ENCODE data around the gene VPS9D1. TPM values are rescaled to one million over a fixed set of nuclear protein-coding genes. Genes with fewer than 3 reads are reported as not detected.

Gene VPS9D1
- total RNA-seq, 1 donor from 2014 or later, result 4.6 TPM

DNA sequence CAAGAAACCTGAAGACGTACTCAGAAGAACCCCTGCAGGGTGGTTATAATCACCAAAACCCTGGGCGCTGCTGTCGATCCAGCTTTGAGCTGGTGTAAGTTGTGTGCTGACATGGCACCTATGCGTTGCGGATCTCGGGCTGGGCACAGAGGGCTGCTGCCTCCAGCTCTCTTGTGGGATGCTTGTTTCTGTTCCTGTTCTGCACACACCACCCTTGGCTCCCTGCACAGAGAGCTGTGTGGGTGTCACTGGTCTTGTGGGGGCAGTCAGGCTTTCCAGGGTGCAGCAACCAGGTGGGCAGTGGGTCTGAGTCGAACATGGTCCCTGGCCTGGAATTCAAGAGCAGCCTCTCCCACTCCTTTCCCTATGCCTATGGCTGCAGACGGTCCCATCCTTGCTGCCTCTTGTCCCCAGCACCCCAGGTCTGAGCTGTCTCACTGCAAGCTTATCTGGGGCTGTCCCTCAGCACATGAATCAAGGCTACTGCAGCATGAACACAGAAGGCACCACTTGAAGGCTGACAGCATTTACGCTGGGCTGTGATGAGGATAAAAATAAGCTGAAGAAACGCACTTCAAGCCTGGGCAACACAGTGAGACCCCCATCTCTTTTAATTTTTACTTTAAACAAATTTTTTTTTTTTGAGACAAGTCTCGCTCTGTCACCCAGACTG is 20.8 kb upstream of the VPS9D1 start:
- intact Hi-C loops (cut with micrococcal nuclease), result no loop called here
- no peak overlapping the region for H3K4me3 Mint-ChIP-seq (ENCODE audit: low read depth)

GRCh38 chr16:89739383-89739782 is 18.7 kb upstream of the VPS9D1 start:
- Mint-ChIP-seq H3K9me3 (no peaks in the 10 kb centered on the region), H3K4me3 (ENCODE audit: low read depth) (no peak overlapping the region), H3K27me3 (ENCODE audit: low read depth) (no peaks in the 10 kb centered on the region), H3K4me1 (ENCODE audit: low read depth) (peaks cover 15% of the 10 kb centered on the region), H3K27ac (no peak overlapping the region), H3K36me3 (ENCODE audit: low read depth) (peaks cover 84% of the 10 kb centered on the region)
- intact Hi-C loops (cut with micrococcal nuclease), result no loop called here
- DNase-seq (ENCODE audit: low spot score), result no peak

More for the DNA sequence above, 20.8 kb upstream of the VPS9D1 start:
- H3K27ac Mint-ChIP-seq, result no peak overlapping the region
- H3K27me3 Mint-ChIP-seq (ENCODE audit: low read depth), result no peaks in the 10 kb centered on the region
- peaks cover 78% of the 10 kb centered on the region for H3K36me3 Mint-ChIP-seq (ENCODE audit: low read depth)
- no peaks in the 10 kb centered on the region for H3K9me3 Mint-ChIP-seq
- H3K4me1 Mint-ChIP-seq (ENCODE audit: low read depth), result peaks cover 13% of the 10 kb centered on the region
- no peak for DNase-seq (ENCODE audit: low spot score)

DNA sequence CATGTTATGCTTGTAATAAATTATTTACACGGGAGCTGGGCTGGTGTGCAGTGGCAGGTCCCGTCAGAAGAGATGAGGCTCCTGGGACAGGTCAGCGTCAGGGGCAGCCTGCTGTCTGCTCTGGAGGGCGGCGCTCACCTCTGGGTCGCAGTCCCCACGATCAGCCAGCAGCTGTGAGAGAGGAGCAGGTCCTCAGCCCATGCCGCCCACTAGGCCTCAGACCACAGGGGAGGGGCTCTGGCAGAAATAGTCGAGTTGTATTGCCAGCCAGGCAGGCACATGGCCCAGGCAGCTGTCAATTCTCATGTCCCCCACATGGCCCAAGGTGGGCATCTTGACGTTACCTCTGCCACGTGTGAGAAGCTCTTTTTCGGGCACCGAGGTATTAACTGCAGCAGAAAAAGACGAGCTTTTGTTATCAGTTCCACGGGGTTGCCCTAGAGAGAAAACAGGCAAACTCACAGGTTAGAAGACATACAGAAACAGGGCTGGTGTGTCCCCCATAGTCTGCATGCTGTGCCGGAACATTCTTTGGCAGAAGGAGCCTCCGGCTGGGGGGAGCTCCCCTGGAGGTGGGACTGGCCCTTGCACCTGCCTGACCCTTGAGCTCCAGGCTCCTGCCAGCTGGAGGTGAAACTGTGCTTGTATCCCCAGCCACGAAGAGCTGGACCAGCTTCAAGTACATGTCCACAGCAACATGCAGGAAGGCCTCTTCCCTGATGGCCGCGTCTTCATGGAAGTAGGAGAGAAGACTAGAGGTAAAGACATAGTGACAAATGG is 18.0 kb upstream of the VPS9D1 start:
- Mint-ChIP-seq H3K9me3 (no peaks in the 10 kb centered on the region), H3K4me1 (ENCODE audit: low read depth) (peaks cover 15% of the 10 kb centered on the region), H3K36me3 (ENCODE audit: low read depth) (peaks cover 82% of the 10 kb centered on the region), H3K4me3 (ENCODE audit: low read depth) (no peak overlapping the region), H3K27ac (no peak overlapping the region), H3K27me3 (ENCODE audit: low read depth) (no peaks in the 10 kb centered on the region)
- intact Hi-C loops (cut with micrococcal nuclease), result no loop called here
- no peak for DNase-seq (ENCODE audit: low spot score)

GRCh38 chr16:89738072-89738377 is 17.3 kb upstream of the VPS9D1 start:
- peak overlapping the region; percentile 19 for H3K27ac Mint-ChIP-seq
- intact Hi-C loops (cut with micrococcal nuclease), result no loop called here
- peaks cover 84% of the 10 kb centered on the region for H3K36me3 Mint-ChIP-seq (ENCODE audit: low read depth)
- no peak for DNase-seq (ENCODE audit: low spot score)
- no peak overlapping the region for H3K4me3 Mint-ChIP-seq (ENCODE audit: low read depth)
- no peaks in the 10 kb centered on the region for H3K9me3 Mint-ChIP-seq
- no peaks in the 10 kb centered on the region for H3K27me3 Mint-ChIP-seq (ENCODE audit: low read depth)
- H3K4me1 Mint-ChIP-seq (ENCODE audit: low read depth), result peaks cover 15% of the 10 kb centered on the region

DNA sequence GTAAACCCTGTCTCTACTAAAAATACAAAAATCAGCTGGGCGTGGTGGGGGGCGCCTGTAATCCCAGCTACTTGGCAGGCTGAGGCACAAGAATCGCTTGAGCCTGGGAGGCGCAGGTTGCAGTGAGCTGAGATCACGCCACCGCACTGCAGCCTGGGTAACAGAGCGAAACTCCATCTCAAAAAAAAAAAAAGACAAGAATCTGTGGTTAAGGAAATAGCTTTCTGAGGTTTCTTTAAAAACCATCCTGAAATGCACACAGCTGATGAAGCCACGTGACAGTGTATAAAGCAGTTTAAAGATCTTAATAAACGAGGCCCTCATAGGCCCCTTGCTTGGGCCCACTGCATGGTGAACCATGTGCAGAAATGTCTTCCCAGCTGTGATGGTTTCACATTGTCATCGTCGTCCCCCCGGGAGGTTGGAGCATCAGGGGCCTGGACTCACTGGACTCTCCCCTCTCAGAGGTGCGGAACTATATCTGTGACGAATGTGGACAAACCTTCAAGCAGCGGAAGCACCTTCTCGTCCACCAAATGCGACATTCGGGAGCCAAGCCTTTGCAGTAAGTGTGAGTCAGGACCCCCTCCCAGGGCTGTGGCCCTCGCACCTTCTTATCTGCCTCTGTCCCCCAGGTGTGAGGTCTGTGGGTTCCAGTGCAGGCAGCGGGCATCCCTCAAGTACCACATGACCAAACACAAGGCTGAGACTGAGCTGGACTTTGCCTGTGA is 16.8 kb upstream of the VPS9D1 start:
- Mint-ChIP-seq H3K27me3 (ENCODE audit: low read depth) (no peaks in the 10 kb centered on the region), H3K4me3 (ENCODE audit: low read depth) (no peak overlapping the region), H3K4me1 (ENCODE audit: low read depth) (peaks cover 15% of the 10 kb centered on the region), H3K9me3 (no peaks in the 10 kb centered on the region), H3K36me3 (ENCODE audit: low read depth) (peaks cover 84% of the 10 kb centered on the region), H3K27ac (peak overlapping the region; percentile 19)
- intact Hi-C loops (cut with micrococcal nuclease), result loop anchor here (2.0 kb wide), 1 partner anchor 17 kb away; the partner anchor contains the start of genes VPS9D1 and ZNF276
- DNase-seq (ENCODE audit: low spot score), result peak; percentile 64

GRCh38 chr16:89736554-89736953 is 15.9 kb upstream of the VPS9D1 start:
- Mint-ChIP-seq H3K27ac (peak overlapping the region; percentile 58), H3K36me3 (ENCODE audit: low read depth) (peaks cover 91% of the 10 kb centered on the region), H3K4me1 (ENCODE audit: low read depth) (peaks cover 18% of the 10 kb centered on the region), H3K9me3 (no peaks in the 10 kb centered on the region), H3K4me3 (ENCODE audit: low read depth) (no peak overlapping the region), H3K27me3 (ENCODE audit: low read depth) (no peaks in the 10 kb centered on the region)
- DNase-seq (ENCODE audit: low spot score), result no peak
- intact Hi-C loops (cut with micrococcal nuclease), result loop anchor here (2.0 kb wide), 1 partner anchor 16 kb away; the partner anchor contains the start of genes VPS9D1 and ZNF276

DNA sequence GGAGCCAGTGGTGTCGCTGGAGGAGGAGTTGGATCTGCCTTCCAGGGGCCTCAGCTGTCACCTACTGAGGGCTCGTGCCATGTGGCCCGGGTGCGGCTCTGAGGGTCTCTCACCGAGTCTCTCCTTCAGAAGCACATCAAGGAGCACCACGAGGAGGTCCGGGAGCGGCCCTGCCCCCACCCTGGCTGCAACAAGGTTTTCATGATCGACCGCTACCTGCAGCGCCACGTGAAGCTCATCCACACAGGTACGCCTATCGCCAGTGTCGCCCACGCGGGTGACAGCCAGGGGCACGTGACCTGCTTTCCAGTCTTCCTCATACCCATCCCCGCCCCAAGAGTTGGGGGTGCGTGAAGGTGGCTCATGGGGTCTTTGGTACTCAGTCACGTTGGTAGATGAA is 13.1 kb upstream of the VPS9D1 start:
- H3K4me1 Mint-ChIP-seq (ENCODE audit: low read depth), result peaks cover 20% of the 10 kb centered on the region

GRCh38 chr16:89733322-89733721 is 12.6 kb upstream of the VPS9D1 start:
- no peak overlapping the region for H3K4me3 Mint-ChIP-seq (ENCODE audit: low read depth)
- intact Hi-C loops (cut with micrococcal nuclease), result no loop called here

More for the DNA sequence above, 13.1 kb upstream of the VPS9D1 start:
- intact Hi-C loops (cut with micrococcal nuclease), result no loop called here
- DNase-seq (ENCODE audit: low spot score), result no peak
- Mint-ChIP-seq H3K9me3 (no peaks in the 10 kb centered on the region), H3K27ac (no peak overlapping the region), H3K27me3 (ENCODE audit: low read depth) (no peaks in the 10 kb centered on the region), H3K4me3 (ENCODE audit: low read depth) (no peak overlapping the region), H3K36me3 (ENCODE audit: low read depth) (peaks cover 87% of the 10 kb centered on the region)

GRCh38 chr16:89732918-89733242 is 12.2 kb upstream of the VPS9D1 start:
- H3K4me3 Mint-ChIP-seq (ENCODE audit: low read depth), result no peak overlapping the region
- no peak for DNase-seq (ENCODE audit: low spot score)
- H3K36me3 Mint-ChIP-seq (ENCODE audit: low read depth), result peaks cover 81% of the 10 kb centered on the region
- H3K27me3 Mint-ChIP-seq (ENCODE audit: low read depth), result no peaks in the 10 kb centered on the region
- H3K27ac Mint-ChIP-seq, result no peak overlapping the region
- H3K4me1 Mint-ChIP-seq (ENCODE audit: low read depth), result peaks cover 19% of the 10 kb centered on the region
- intact Hi-C loops (cut with micrococcal nuclease), result no loop called here
- H3K9me3 Mint-ChIP-seq, result no peaks in the 10 kb centered on the region

More at GRCh38 chr16:89733322-89733721, 12.6 kb upstream of the VPS9D1 start:
- DNase-seq (ENCODE audit: low spot score), result no peak
- Mint-ChIP-seq H3K4me1 (ENCODE audit: low read depth) (peaks cover 20% of the 10 kb centered on the region), H3K9me3 (no peaks in the 10 kb centered on the region), H3K36me3 (ENCODE audit: low read depth) (peaks cover 84% of the 10 kb centered on the region), H3K27me3 (ENCODE audit: low read depth) (no peaks in the 10 kb centered on the region), H3K27ac (no peak overlapping the region)

- H3K4me3 Mint-ChIP-seq (ENCODE audit: low read depth), result no peak overlapping the region
- H3K4me1 Mint-ChIP-seq (ENCODE audit: low read depth), result peaks cover 13% of the 10 kb centered on the region
- H3K36me3 Mint-ChIP-seq (ENCODE audit: low read depth), result peaks cover 81% of the 10 kb centered on the region
- intact Hi-C loops (cut with micrococcal nuclease), result no loop called here
- H3K9me3 Mint-ChIP-seq, result no peaks in the 10 kb centered on the region
- H3K27ac Mint-ChIP-seq, result no peak overlapping the region
- DNase-seq (ENCODE audit: low spot score), result no peak
- no peaks in the 10 kb centered on the region for H3K27me3 Mint-ChIP-seq (ENCODE audit: low read depth)
Measured at GRCh38 chr16:89732142-89732917, 11.6 kb upstream of the VPS9D1 start.

DNA sequence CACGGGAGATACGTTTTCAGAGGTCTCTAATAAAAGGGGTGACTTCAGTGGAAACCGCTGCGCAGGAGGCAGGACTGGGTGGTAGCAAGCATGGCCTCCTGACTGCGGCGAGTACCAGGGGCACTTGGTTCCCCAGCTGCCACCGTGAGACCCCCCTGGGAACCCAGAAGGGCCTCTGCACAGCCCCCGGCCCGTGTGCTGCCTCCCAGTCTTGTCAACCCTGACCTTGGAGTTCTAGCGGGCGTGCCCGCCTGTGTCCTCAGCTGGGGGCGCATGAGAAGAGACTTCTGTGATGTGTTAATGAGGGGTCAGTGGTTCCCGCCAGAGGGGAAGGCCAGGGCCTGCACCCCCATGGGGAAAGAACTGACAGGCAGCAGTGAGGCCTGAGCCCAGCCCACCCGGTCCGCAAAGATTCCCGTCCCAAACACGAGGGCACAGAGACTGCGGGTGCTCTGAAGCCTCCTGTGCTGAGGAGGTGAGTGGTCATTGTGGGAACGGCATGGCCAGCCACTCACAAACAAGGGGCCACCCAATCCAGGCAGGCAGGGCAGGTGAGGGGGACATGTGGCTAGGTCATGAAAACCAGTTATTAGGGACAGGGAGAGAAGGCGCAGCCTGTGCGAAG is 10.0 kb upstream of the VPS9D1 start:
- no peak for DNase-seq (ENCODE audit: low spot score)
- Mint-ChIP-seq H3K36me3 (ENCODE audit: low read depth) (peaks cover 73% of the 10 kb centered on the region), H3K4me1 (ENCODE audit: low read depth) (peaks cover 11% of the 10 kb centered on the region), H3K27ac (no peak overlapping the region), H3K4me3 (ENCODE audit: low read depth) (no peak overlapping the region), H3K9me3 (no peaks in the 10 kb centered on the region), H3K27me3 (ENCODE audit: low read depth) (no peaks in the 10 kb centered on the region)
- intact Hi-C loops (cut with micrococcal nuclease), result no loop called here
